IMR-90 (cell line): ENCODE results near the gene CSHL1. TPM values are rescaled to one million over a fixed set of nuclear protein-coding genes. Genes with fewer than 3 reads are reported as not detected.

ENCODE experiments used
- ATAC-seq: fragments of 200-7000 bp; cut with Tn5 transposase; 2 replicates; pipeline ENCODE4 v1.9.1; 2020; ENCODE audit warnings: low read depth, mild to moderate bottlenecking, moderate library complexity
- BruUV-seq: library from RNA; stranded (reverse); fragments of 400-500 nt; replicated peaks from 2 replicates; lab custom pipeline; 2021; lab: Mats Ljungman, UMichigan
- CTCF ChIA-PET: fragments of 300-600 bp; formaldehyde crosslinking; extraction: SDS; loops from one replicate; lab custom pipeline; 2021; ENCODE audit warnings: antibody characterized with exemption; lab: Yijun Ruan, JAX
- POLR2A ChIA-PET: fragments of 300-600 bp; sonication (Branson Sonifier 250); formaldehyde crosslinking; loops from one replicate; lab custom pipeline; 2022; ENCODE audit warnings: antibody characterized with exemption; ENCODE audit not compliant: unreplicated experiment; lab: Charles Lee
- DNase-seq: peaks from one replicate; pipeline ENCODE4 v3.0.0; 2013
- H2AFZ ChIP-seq: replicated peaks from 2 replicates; pipeline ENCODE3; 2013; ENCODE audit warnings: low read length, mild to moderate bottlenecking; ENCODE audit not compliant: poor library complexity
- H2AK5ac ChIP-seq: 2 replicates; pipeline ENCODE4 v1.6.1; 2013; ENCODE audit warnings: low read depth, low read length, inconsistent platforms
- H2AK9ac ChIP-seq: replicated peaks from 2 replicates; pipeline ENCODE3; 2013; ENCODE audit warnings: mild to moderate bottlenecking, low read depth, low read length, moderate library complexity; ENCODE audit not compliant: poor library complexity
- H2BK120ac ChIP-seq: 2 replicates; pipeline ENCODE4 v1.6.1; 2013; ENCODE audit warnings: low read depth, low read length, inconsistent platforms
- H2BK15ac ChIP-seq: 3 replicates; pipeline ENCODE4 v1.6.1; 2013; ENCODE audit warnings: low read depth, low read length, inconsistent platforms
- H2BK20ac ChIP-seq: 2 replicates; pipeline ENCODE4 v1.6.1; 2013; ENCODE audit warnings: low read depth, mild to moderate bottlenecking, inconsistent platforms, low read length, moderate library complexity
- H2BK5ac ChIP-seq: 2 replicates; pipeline ENCODE4 v1.6.1; 2013; ENCODE audit warnings: mild to moderate bottlenecking, low read depth, low read length, inconsistent platforms; ENCODE audit not compliant: poor library complexity, severe bottlenecking
- H3K14ac ChIP-seq: replicated peaks from 2 replicates; pipeline ENCODE4 v1.6.1; 2013; ENCODE audit warnings: low read depth, low read length, inconsistent platforms
- H3K18ac ChIP-seq: 2 replicates; pipeline ENCODE4 v1.6.1; 2013; ENCODE audit warnings: low read depth, low read length, control low read depth
- H3K23ac ChIP-seq: 2 replicates; pipeline ENCODE4 v1.6.1; 2013; ENCODE audit warnings: low read depth, low read length, inconsistent platforms
- H3K27ac ChIP-seq: 2 replicates; pipeline ENCODE4 v1.5.1; 2013; ENCODE audit warnings: mild to moderate bottlenecking, control low read depth, low read length; ENCODE audit not compliant: insufficient read depth
- H3K27me3 ChIP-seq: 2 replicates; pipeline ENCODE4 v1.6.1; 2013; ENCODE audit warnings: low read length; ENCODE audit not compliant: control insufficient read depth, insufficient read depth
- H3K36me3 ChIP-seq: 2 replicates; pipeline ENCODE4 v1.6.1; 2013; ENCODE audit warnings: low read length, mixed read lengths; ENCODE audit not compliant: control insufficient read depth, insufficient read depth
- H3K4ac ChIP-seq: 2 replicates; pipeline ENCODE4 v1.6.1; 2013; ENCODE audit warnings: low read depth, low read length, inconsistent platforms
- H3K4me1 ChIP-seq: 2 replicates; pipeline ENCODE4 v1.6.1; 2013; ENCODE audit warnings: low read length, mixed read lengths; ENCODE audit not compliant: control insufficient read depth, insufficient read depth
- H3K4me2 ChIP-seq: 2 replicates; pipeline ENCODE4 v1.6.1; 2013; ENCODE audit warnings: low read depth, mild to moderate bottlenecking, control low read depth, low read length, moderate library complexity
- H3K4me3 ChIP-seq: 2 replicates; pipeline ENCODE4 v1.5.1; 2013; ENCODE audit warnings: low read depth, mild to moderate bottlenecking, control low read depth, low read length, moderate library complexity; ENCODE audit not compliant: insufficient read depth
- H3K56ac ChIP-seq: 2 replicates; pipeline ENCODE4 v1.6.1; 2013; ENCODE audit warnings: low read length, inconsistent platforms; ENCODE audit not compliant: insufficient read depth; ENCODE audit errors: extremely low read depth
- H3K79me1 ChIP-seq, 2 experiments: 2 replicates each; pipeline ENCODE4 v1.6.1; 2013; ENCODE audit warnings: low read length in 2 of 2, inconsistent platforms in 1 of 2, low read depth in 1 of 2
- H3K9ac ChIP-seq: 2 replicates; pipeline ENCODE4 v1.6.1; 2013; ENCODE audit warnings: low read depth, low read length, control low read depth
- H3K9me1 ChIP-seq: 2 replicates; pipeline ENCODE4 v1.6.1; 2013; ENCODE audit warnings: low read length, inconsistent platforms; ENCODE audit not compliant: insufficient read depth
- H3K9me3 ChIP-seq: 2 replicates; pipeline ENCODE4 v1.6.1; 2013; ENCODE audit warnings: low read length; ENCODE audit not compliant: control insufficient read depth, insufficient read depth
- H4K20me1 ChIP-seq: 2 replicates; pipeline ENCODE4 v1.6.1; 2013; ENCODE audit warnings: low read length, inconsistent platforms; ENCODE audit not compliant: insufficient read depth
- H4K5ac ChIP-seq: 2 replicates; pipeline ENCODE4 v1.6.1; 2013; ENCODE audit warnings: mild to moderate bottlenecking, low read depth, low read length, control low read depth
- H4K8ac ChIP-seq, 2 experiments: 2 replicates each; pipeline ENCODE4 v1.6.1; 2013; ENCODE audit warnings: low read depth in 2 of 2, low read length in 2 of 2, control low read depth in 1 of 2, inconsistent platforms in 1 of 2
- H4K91ac ChIP-seq: 2 replicates; pipeline ENCODE4 v1.6.1; 2013; ENCODE audit warnings: low read depth, low read length, inconsistent platforms; ENCODE audit not compliant: insufficient read depth
- BHLHE40 ChIP-seq: fragments of 150-350 bp; IDR thresholded peaks from 2 replicates; pipeline ENCODE4 v1.6.1; 2016; ENCODE audit warnings: mild to moderate bottlenecking, low read depth, low read length
- CEBPB ChIP-seq: IDR thresholded peaks from 2 replicates; pipeline ENCODE4 v1.6.1; 2012; ENCODE audit warnings: low read depth, low read length, improper control_type of control experiment
- CHD1 ChIP-seq: IDR thresholded peaks from 2 replicates; pipeline ENCODE4 v1.6.1; 2012; ENCODE audit warnings: low read depth, low read length, improper control_type of control experiment
- CTCF ChIP-seq: conservative IDR thresholded peaks from 2 replicates; pipeline ENCODE4 v1.5.1; 2012; ENCODE audit warnings: mild to moderate bottlenecking, low read depth, low read length, improper control_type of control experiment
- ELK1 ChIP-seq: fragments of 150-350 bp; IDR thresholded peaks from 2 replicates; pipeline ENCODE4 v1.6.1; 2016; ENCODE audit warnings: low read depth, mild to moderate bottlenecking, low read length, moderate library complexity, borderline replicate concordance
- FOS ChIP-seq: fragments of 150-350 bp; IDR thresholded peaks from 2 replicates; pipeline ENCODE4 v1.6.1; 2016; ENCODE audit warnings: low read depth, low read length
- MAFK ChIP-seq: IDR thresholded peaks from 2 replicates; pipeline ENCODE4 v1.6.1; 2012; ENCODE audit warnings: low read depth, low read length, improper control_type of control experiment
- MAZ ChIP-seq: IDR thresholded peaks from 2 replicates; pipeline ENCODE4 v1.6.1; 2012; ENCODE audit warnings: low read depth, mild to moderate bottlenecking, low read length, improper control_type of control experiment, moderate library complexity, borderline replicate concordance
- MXI1 ChIP-seq: IDR thresholded peaks from 2 replicates; pipeline ENCODE4 v1.6.1; 2012; ENCODE audit warnings: low read depth, mild to moderate bottlenecking, low read length, moderate library complexity, borderline replicate concordance
- NFE2L2 ChIP-seq: fragments of 150-350 bp; IDR thresholded peaks from 2 replicates; pipeline ENCODE4 v1.6.1; 2016; ENCODE audit warnings: low read depth, mild to moderate bottlenecking, low read length
- POLR2A ChIP-seq: IDR thresholded peaks from 2 replicates; pipeline ENCODE4 v1.6.1; 2012; ENCODE audit warnings: mild to moderate bottlenecking, low read depth, low read length
- RAD21 ChIP-seq: IDR thresholded peaks from 2 replicates; pipeline ENCODE4 v1.6.1; 2012; ENCODE audit warnings: low read length, improper control_type of control experiment
- RCOR1 ChIP-seq: IDR thresholded peaks from 2 replicates; pipeline ENCODE4 v1.6.1; 2012; ENCODE audit warnings: mild to moderate bottlenecking, low read length, improper control_type of control experiment; ENCODE audit not compliant: insufficient replicate concordance
- RFX5 ChIP-seq: IDR thresholded peaks from 2 replicates; pipeline ENCODE4 v1.8.0; 2012; ENCODE audit warnings: low read depth, mild to moderate bottlenecking, low read length, moderate library complexity
- SMC3 ChIP-seq: fragments of 150-350 bp; IDR thresholded peaks from 2 replicates; pipeline ENCODE4 v1.6.1; 2016; ENCODE audit warnings: low read depth, mild to moderate bottlenecking, antibody characterized with exemption, low read length, moderate library complexity
- USF2 ChIP-seq: fragments of 150-350 bp; IDR thresholded peaks from 2 replicates; pipeline ENCODE4 v1.6.1; 2017; ENCODE audit warnings: mild to moderate bottlenecking, antibody characterized with exemption, low read length, low read depth
- WGBS, 2 experiments: methylation state at CpG; one replicate each; pipeline versions ENCODE4 v1.1.5 to v1.1.7; 2013; ENCODE audit warnings: missing lambda C conversion rate in 2 of 2; ENCODE audit not compliant: insufficient read length in 1 of 2; ENCODE audit errors: extremely low coverage in 2 of 2; 5-methylcytosine and 5-hydroxymethylcytosine counted together
- dilution Hi-C: fragments of 300-500 bp; cut with HindIII; formaldehyde crosslinking; loops from one replicate; pipeline ENCODE4 v1.14.3; 2018; ENCODE audit warnings: low sequenced_read_pairs; ENCODE audit not compliant: unreplicated experiment
- in situ Hi-C: fragments of 300-500 bp; cut with MboI; formaldehyde crosslinking; loops from 3 replicates; pipeline ENCODE4 v1.14.3; 2019; ENCODE audit warnings: low sequenced_read_pairs, inconsistent platforms, mixed read lengths
- intact Hi-C: fragments of 100-400 bp; cut with micrococcal nuclease; formaldehyde crosslinking; loops from 2 replicates; pipeline ENCODE4 v1.10.0; 2022
- polyA plus RNA-seq, 3 experiments: library from polyadenylated mRNA; depleted of rRNA; stranded (reverse); fragments of >200 nt; gene quantifications; 2 replicates each; pipeline ENCODE4 v1.2.3, GENCODE V29; 2012; ENCODE audit warnings: low replicate concordance in 1 of 3
- total RNA-seq: library from RNA; depleted of rRNA; stranded (reverse); fragments of >200 nt; gene quantifications from 2 replicates; pipeline ENCODE4 v1.2.3, GENCODE V29; 2012

Gene CSHL1
- total and polyA plus RNA-seq, 2 of the 4 experiments (the other 2 are of a cell fraction): not detected

- no TSS peak for BruUV-seq
- no peak overlapping the region for H3K27ac ChIP-seq
- ChIA-PET POLR2A (no interaction called here), CTCF (no interaction called here)
- H3K23ac ChIP-seq: no peak overlapping the region
- no peak overlapping the region for H2BK20ac ChIP-seq
- H3K18ac ChIP-seq: no peak overlapping the region
- no peaks in the 10 kb centered on the region for H3K4me1 ChIP-seq
- no peak overlapping the region for H3K4me2 ChIP-seq
- ATAC-seq (no peak), DNase-seq (no peak)
- no peak overlapping the region for H3K4me3 ChIP-seq
- no peak overlapping the region for H4K5ac ChIP-seq
- H2BK15ac ChIP-seq: no peak overlapping the region
- no peak overlapping the region for H2BK5ac ChIP-seq
- no peak overlapping the region for H4K8ac ChIP-seq
- H3K9me1 ChIP-seq: no peaks in the 10 kb centered on the region
- intact Hi-C loops: no loop called here
- in situ Hi-C loops: no loop called here
- H4K20me1 ChIP-seq: no peaks in the 10 kb centered on the region
- H3K14ac ChIP-seq: no peak overlapping the region
- H3K56ac ChIP-seq: no peak overlapping the region
- H3K36me3 ChIP-seq: no peaks in the 10 kb centered on the region
- TF ChIP-seq USF2: no peak
- no peak for TF ChIP-seq SMC3
- no peak for TF ChIP-seq CHD1
- no peak for TF ChIP-seq POLR2A
- TF ChIP-seq RCOR1: no peak
- no peak for TF ChIP-seq NFE2L2
- TF ChIP-seq MXI1: no peak
- TF ChIP-seq MAFK: no peak
- TF ChIP-seq ELK1: no peak
- no peak for TF ChIP-seq CTCF
- TF ChIP-seq BHLHE40: no peak
- TF ChIP-seq FOS: no peak
- no peak for TF ChIP-seq RAD21
- no peak for TF ChIP-seq CEBPB
- no peak for TF ChIP-seq MAZ
- no peak for TF ChIP-seq RFX5
- no peaks in the 10 kb centered on the region for H3K9me3 ChIP-seq
- no peak overlapping the region for H4K91ac ChIP-seq
- no peak overlapping the region for H2AK9ac ChIP-seq
- WGBS, 2 experiments: 82% methylated on average over 6 of the region's 9 CpGs; no CpG with 5 or more reads in 1 of the 2 experiments
- H3K4ac ChIP-seq: no peak overlapping the region
- peaks cover 22% of the 10 kb centered on the region for H3K27me3 ChIP-seq
- no peak overlapping the region for H2BK120ac ChIP-seq
- H3K79me1 ChIP-seq: no peaks in the 10 kb centered on the region
- no peak overlapping the region for H2AK5ac ChIP-seq
- dilution Hi-C loops: no loop called here
- no peak overlapping the region for H3K9ac ChIP-seq
- H2AFZ ChIP-seq: no peak overlapping the region
These were observed 37.5 kb upstream of the CSHL1 start for GRCh38 chr17:63948521-63948920.
